Thymus (tissue), 11 donors: ENCODE data around the gene TMEM14A. TPM values are rescaled to one million over a fixed set of nuclear protein-coding genes. Genes with fewer than 3 reads are reported as not detected.
"Not testable (repeated sequence)": the region's sequence is repeated elsewhere in the genome, so short reads cannot be mapped to it uniquely, and the experiment has no call there.

Experiments used
- DNase-seq, 9 donors: peaks; one replicate each; pipeline ENCODE4 v3.0.0-alpha.2; 2013; ENCODE audit warnings: low spot score in 9 of 9, low read depth in 6 of 9, missing footprints in 1 of 9
- H3K27ac ChIP-seq, 2 donors: one replicate each; pipeline ENCODE4 v1.5.1; 2013; ENCODE audit warnings: control low read depth in 1 of 2, low read depth in 1 of 2, low read length in 1 of 2, mild to moderate bottlenecking in 1 of 2, moderate library complexity in 1 of 2
- H3K27me3 ChIP-seq, 2 donors: one replicate each; pipeline ENCODE4 v1.5.1; 2013; ENCODE audit warnings: low read length in 1 of 2; ENCODE audit not compliant: control insufficient read depth in 2 of 2, insufficient read depth in 1 of 2
- H3K36me3 ChIP-seq, 2 donors: one replicate each; pipeline ENCODE4 v1.5.1; 2013; ENCODE audit warnings: low read length in 1 of 2, mild to moderate bottlenecking in 1 of 2, moderate library complexity in 1 of 2; ENCODE audit not compliant: control insufficient read depth in 2 of 2, insufficient read depth in 2 of 2
- H3K4me1 ChIP-seq, 2 donors: one replicate each; pipeline ENCODE4 v1.5.1; 2013; ENCODE audit warnings: low read length in 2 of 2; ENCODE audit not compliant: control insufficient read depth in 2 of 2, insufficient read depth in 2 of 2
- H3K4me3 ChIP-seq, 2 donors: one replicate each; pipeline ENCODE4 v1.5.1; 2013; ENCODE audit warnings: low read length in 2 of 2, control low read depth in 1 of 2, mild to moderate bottlenecking in 1 of 2
- H3K9me3 ChIP-seq, 2 donors: one replicate each; pipeline ENCODE4 v1.5.1; 2013; ENCODE audit warnings: low read length in 1 of 2, mild to moderate bottlenecking in 1 of 2; ENCODE audit not compliant: control insufficient read depth in 2 of 2, insufficient read depth in 1 of 2
- WGBS: extraction: QIAGEN DNeasy Blood & Tissue Kit; methylation state at CpG from one replicate; pipeline ENCODE4 v1.1.7; 2013; 5-methylcytosine and 5-hydroxymethylcytosine counted together
- polyA plus RNA-seq: library from polyadenylated mRNA; stranded (reverse); fragments of 200-250 nt; gene quantifications from one replicate; pipeline ENCODE4 v1.2.3, GENCODE V29; 2013
- total RNA-seq: library from RNA; stranded (reverse); fragments of 120-200 nt; gene quantifications from one replicate; pipeline ENCODE4 v1.2.4, GENCODE V29; 2013
- donor health status: healthy.

The TMEM14A gene
- total and polyA plus RNA-seq, 2 donors = 15.1 to 25.1 TPM

- WGBS = 97% methylated on average over 9 of the region's 9 CpGs
- Histone ChIP-seq H3K4me1 (peaks cover 9 to 11% of the 10 kb centered on the region in 2 donors), H3K36me3 (no peaks in the 10 kb centered on the region), H3K4me3 (no peak overlapping the region), H3K9me3 (peaks cover 0 to 2% of the 10 kb centered on the region in 2 donors), H3K27ac (no peak overlapping the region), H3K27me3 (no peaks in the 10 kb centered on the region)
- no peak for DNase-seq
Measured at GRCh38 chr6:52672412-52673025, 1.6 kb downstream of the TMEM14A start.

- Histone ChIP-seq H3K4me1 (peaks cover 9 to 11% of the 10 kb centered on the region in 2 donors), H3K36me3 (no peaks in the 10 kb centered on the region), H3K27me3 (no peaks in the 10 kb centered on the region), H3K4me3 (no peak overlapping the region), H3K27ac (no peak overlapping the region), H3K9me3 (peaks cover 0 to 2% of the 10 kb centered on the region in 2 donors)
- DNase-seq = no peak
- WGBS = 89% methylated on average over 7 of the region's 7 CpGs
Measured at GRCh38 chr6:52674666-52675065, 3.8 kb downstream of the TMEM14A start.

GRCh38 chr6:52675372-52675771, 4.5 kb downstream of the TMEM14A start:
- 98% methylated on average over 1 of the region's 1 CpG for WGBS
- Histone ChIP-seq H3K9me3 (peaks cover 0 to 2% of the 10 kb centered on the region in 2 donors), H3K27me3 (no peaks in the 10 kb centered on the region), H3K4me3 (no peak overlapping the region), H3K36me3 (no peaks in the 10 kb centered on the region), H3K27ac (no peak overlapping the region), H3K4me1 (peaks cover 9 to 10% of the 10 kb centered on the region in 2 donors)
- DNase-seq = no peak

GRCh38 chr6:52676631-52677030, 5.7 kb downstream of the TMEM14A start:
- H3K36me3 ChIP-seq, H3K27ac ChIP-seq, H3K4me3 ChIP-seq, H3K27me3 ChIP-seq, H3K4me1 ChIP-seq, H3K9me3 ChIP-seq, DNase-seq: not testable (repeated sequence)
- 93% methylated on average over 8 of the region's 8 CpGs for WGBS

- no peak for DNase-seq
- H3K36me3 ChIP-seq = peaks cover 0 to 3% of the 10 kb centered on the region in 2 donors
- no peaks in the 10 kb centered on the region for H3K9me3 ChIP-seq
- H3K27ac ChIP-seq = no peak overlapping the region
- no peaks in the 10 kb centered on the region for H3K4me1 ChIP-seq
- no peaks in the 10 kb centered on the region for H3K27me3 ChIP-seq
- no peak overlapping the region for H3K4me3 ChIP-seq
Measured at GRCh38 chr6:52681416-52681815, 10.5 kb downstream of the TMEM14A start.

- Histone ChIP-seq H3K4me3 (no peak overlapping the region), H3K4me1 (no peaks in the 10 kb centered on the region), H3K36me3 (no peaks in the 10 kb centered on the region), H3K27ac (no peak overlapping the region), H3K27me3 (no peaks in the 10 kb centered on the region), H3K9me3 (no peaks in the 10 kb centered on the region)
- DNase-seq = no peak
- WGBS = 98% methylated on average over 6 of the region's 6 CpGs
Measured at GRCh38 chr6:52686878-52687699, 16.2 kb downstream of the TMEM14A start.

- H3K4me3 ChIP-seq = no peak overlapping the region
- H3K36me3 ChIP-seq = no peaks in the 10 kb centered on the region
- peaks cover 0 to 3% of the 10 kb centered on the region in 2 donors for H3K9me3 ChIP-seq
- 97% methylated on average over 3 of the region's 3 CpGs for WGBS
- no peaks in the 10 kb centered on the region for H3K27me3 ChIP-seq
- H3K27ac ChIP-seq = no peak overlapping the region
- H3K4me1 ChIP-seq = no peaks in the 10 kb centered on the region
- no peak for DNase-seq
Measured at GRCh38 chr6:52689857-52690256, 18.9 kb downstream of the TMEM14A start.

GRCh38 chr6:52691718-52692117, 20.8 kb downstream of the TMEM14A start:
- Histone ChIP-seq H3K27me3 (no peaks in the 10 kb centered on the region), H3K4me1 (no peaks in the 10 kb centered on the region), H3K36me3 (no peaks in the 10 kb centered on the region), H3K4me3 (no peak overlapping the region), H3K27ac (no peak overlapping the region), H3K9me3 (peaks cover 0 to 3% of the 10 kb centered on the region in 2 donors)
- 97% methylated on average over 2 of the region's 2 CpGs for WGBS
- DNase-seq = no peak

- Histone ChIP-seq H3K4me3 (no peak overlapping the region), H3K27me3 (no peaks in the 10 kb centered on the region), H3K36me3 (no peaks in the 10 kb centered on the region), H3K4me1 (no peaks in the 10 kb centered on the region), H3K9me3 (peaks cover 0 to 3% of the 10 kb centered on the region in 2 donors), H3K27ac (no peak overlapping the region)
- 98% methylated on average over 4 of the region's 4 CpGs for WGBS
- no peak for DNase-seq
Measured at GRCh38 chr6:52693773-52694172, 22.9 kb downstream of the TMEM14A start.
